H1 (cell line): Measurements from ENCODE around the gene IL17RA. TPM values are rescaled to one million over a fixed set of nuclear protein-coding genes. Genes with fewer than 3 reads are reported as not detected.

ENCODE experiments used
- E2F6 ChIP-seq: IDR thresholded peaks from 2 replicates; pipeline ENCODE4 v1.6.1; 2012; ENCODE audit warnings: inconsistent platforms
- polyA plus RNA-seq, 7 experiments: library from polyadenylated mRNA; depleted of rRNA in 3 of 7; stranded (reverse) in 5 of 7; unstranded in 2 of 7; fragments of >200 nt in 5 of 7; fragments of 200-250 nt in 2 of 7; gene quantifications; 1 replicate in 5 of 7; 2 replicates in 1 of 7; 4 replicates in 1 of 7; pipeline versions ENCODE4 v1.2.1 to v1.2.3, GENCODE V29; 2011 to 2013; ENCODE audit warnings: missing spikeins in 2 of 7, mixed read lengths in 2 of 7
- total RNA-seq: library from RNA; stranded (reverse); fragmentation: NEBNext Ultra II Directional; extraction: Animal tissue kit (Norgen Biotek cat#: 25700); gene quantifications from 2 replicates; pipeline ENCODE4 v1.2.1, GENCODE V29; 2021

The IL17RA gene
- total and polyA plus RNA-seq, 2 of the 8 experiments (the other 6 are each of a cell fraction or from before 2014, with no cell fraction given), result 5.6 to 9.9 TPM

- no peak for TF ChIP-seq E2F6
These were observed 55.2 kb downstream of the IL17RA start (continued) for GRCh38 chr22:17140022-17140421.
